Hepatocyte (in vitro differentiated cells): ENCODE measurements around the gene NEDD4L.

Experiments
- CTCF ChIP-seq: fragments of 200-600 bp; sonication (generic); IDR thresholded peaks from 2 replicates; pipeline ENCODE4 v1.5.1; 2016; ENCODE audit warnings: antibody characterized with exemption, mild to moderate bottlenecking; ENCODE audit not compliant: poor library complexity
- EZH2 ChIP-seq: fragments of 200-600 bp; sonication (generic); IDR thresholded peaks from 2 replicates; pipeline ENCODE4 v1.6.1; 2016; ENCODE audit warnings: antibody characterized with exemption, mild to moderate bottlenecking, borderline replicate concordance

GRCh38 chr18:58449464-58449863 lies 405.4 kb downstream of the NEDD4L start:
- no peak for TF ChIP-seq CTCF
- TF ChIP-seq EZH2: no peak
